Measurements from ENCODE around the gene CCDC27.

Gene CCDC27

DNA sequence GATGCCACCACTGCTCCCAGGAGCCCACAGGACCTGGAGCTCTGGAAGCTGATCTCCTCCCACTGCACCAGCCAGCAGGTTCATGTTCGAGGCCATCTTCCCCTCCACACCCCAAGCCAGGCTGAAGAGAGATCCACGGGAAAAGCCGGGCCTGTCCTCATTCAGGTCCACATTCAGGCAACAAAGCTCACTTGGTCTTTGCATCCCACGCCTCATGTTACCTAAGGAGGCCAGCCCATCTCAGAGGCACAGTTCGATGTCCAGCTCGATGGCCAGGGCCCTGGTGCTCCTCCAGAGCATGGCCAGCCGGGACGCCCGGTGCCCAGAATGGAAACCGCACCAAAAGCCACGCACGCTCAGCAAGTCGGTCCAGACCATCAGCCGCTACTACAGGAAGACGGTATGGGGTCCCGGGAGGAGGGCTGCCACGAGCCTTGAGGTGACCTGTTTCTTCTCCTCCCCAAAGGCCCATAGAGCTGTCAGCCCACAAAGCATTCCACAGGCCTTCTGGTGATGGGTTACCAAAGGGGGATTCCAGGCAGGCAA, at the start of gene CCDC27:
Gene CCDC27, plus strand, starts transcription at position 51 of the 546 bp plus-strand sequence. Its CDS starts 32 bp downstream, at position 83.
- H3K27ac ChIP-seq (ENCODE audit: low read length) = no peak within 1 kb of the TSS
- no peak within 1 kb of the TSS for H3K9ac ChIP-seq (ENCODE audit: low read depth, low read length)
- no peaks in the 10 kb centered on the region for H3K36me3 ChIP-seq (ENCODE audit: insufficient read depth, low read depth, low read length)
- H3K9me3 ChIP-seq (ENCODE audit: insufficient read depth, low read depth, low read length) = no peaks in the 10 kb centered on the region
- no peak within 1 kb of the TSS for H3K4me3 ChIP-seq (ENCODE audit: low read length)
- H3K27me3 ChIP-seq (ENCODE audit: insufficient read depth, low read length) = peaks cover 16% of the 10 kb centered on the region
- H3K4me1 ChIP-seq (ENCODE audit: insufficient read depth, low read length) = no peaks in the 10 kb centered on the region

- Histone ChIP-seq H3K9ac (ENCODE audit: low read depth, low read length) (no peak overlapping the region), H3K27me3 (ENCODE audit: insufficient read depth, low read length) (peaks cover 2% of the 10 kb centered on the region), H3K4me1 (ENCODE audit: insufficient read depth, low read length) (no peaks in the 10 kb centered on the region), H3K4me3 (ENCODE audit: low read length) (no peak overlapping the region), H3K9me3 (ENCODE audit: insufficient read depth, low read depth, low read length) (no peaks in the 10 kb centered on the region), H3K27ac (ENCODE audit: low read length) (no peak overlapping the region), H3K36me3 (ENCODE audit: insufficient read depth, low read depth, low read length) (no peaks in the 10 kb centered on the region)
Observed at GRCh38 chr1:3702528-3702927, 49.7 kb upstream of the CCDC27 start.

DNA sequence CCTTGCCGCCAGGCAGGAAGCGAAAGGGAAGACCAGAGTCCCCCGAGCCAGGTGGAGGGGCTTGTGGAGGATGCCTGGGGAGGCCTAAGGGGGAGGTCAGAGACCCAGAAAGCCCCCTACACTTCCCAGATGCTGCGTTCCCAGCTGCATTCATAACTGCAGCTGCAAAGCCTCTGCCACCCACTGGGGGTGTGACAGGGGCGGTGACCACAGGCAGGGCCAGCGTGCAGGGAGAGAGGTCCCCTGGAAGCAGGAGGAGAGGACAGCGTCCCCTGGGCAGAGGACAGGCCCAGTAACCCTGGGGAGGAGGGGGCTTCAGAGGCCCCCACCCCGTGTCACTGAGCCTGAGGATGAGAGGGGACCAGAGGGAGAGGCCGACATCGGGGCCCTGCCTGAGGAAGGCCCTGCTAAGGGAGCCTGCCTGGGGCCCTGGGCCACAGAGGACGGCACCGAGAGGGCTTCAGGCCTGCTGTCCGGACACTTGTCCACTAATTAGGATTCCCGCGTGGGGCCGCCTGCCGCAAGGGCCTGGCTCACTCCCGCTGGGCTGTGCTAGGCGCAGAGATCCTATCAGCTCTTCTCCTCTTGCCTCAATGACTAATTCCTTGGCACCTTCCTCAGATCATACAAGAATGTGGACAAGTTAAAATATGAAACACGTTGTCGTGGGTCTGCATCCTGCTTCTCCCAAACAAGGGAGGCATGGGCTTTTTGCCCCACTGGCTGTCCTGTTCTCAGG, 49.1 kb upstream of the CCDC27 start:
- H3K9ac ChIP-seq (ENCODE audit: low read depth, low read length) = no peak overlapping the region
- H3K9me3 ChIP-seq (ENCODE audit: insufficient read depth, low read depth, low read length) = no peaks in the 10 kb centered on the region
- H3K27ac ChIP-seq (ENCODE audit: low read length) = no peak overlapping the region
- no peak overlapping the region for H3K4me3 ChIP-seq (ENCODE audit: low read length)
- H3K36me3 ChIP-seq (ENCODE audit: insufficient read depth, low read depth, low read length) = no peaks in the 10 kb centered on the region
- peaks cover 8% of the 10 kb centered on the region for H3K27me3 ChIP-seq (ENCODE audit: insufficient read depth, low read length)
- peaks cover 4% of the 10 kb centered on the region; the same call in 1 of the 2 replicates for H3K4me1 ChIP-seq (ENCODE audit: insufficient read depth, low read length)

- H3K4me1 ChIP-seq (ENCODE audit: insufficient read depth, low read length) = peaks cover 7% of the 10 kb centered on the region; the same call in 1 of the 2 replicates
- H3K27ac ChIP-seq (ENCODE audit: low read length) = no peak overlapping the region
- no peaks in the 10 kb centered on the region for H3K36me3 ChIP-seq (ENCODE audit: insufficient read depth, low read depth, low read length)
- H3K27me3 ChIP-seq (ENCODE audit: insufficient read depth, low read length) = peaks cover 15% of the 10 kb centered on the region
- no peak overlapping the region for H3K4me3 ChIP-seq (ENCODE audit: low read length)
- no peak overlapping the region for H3K9ac ChIP-seq (ENCODE audit: low read depth, low read length)
- H3K9me3 ChIP-seq (ENCODE audit: insufficient read depth, low read depth, low read length) = no peaks in the 10 kb centered on the region
Observed at GRCh38 chr1:3703786-3704371, 48.4 kb upstream of the CCDC27 start.

- Histone ChIP-seq H3K36me3 (ENCODE audit: insufficient read depth, low read depth, low read length) (no peaks in the 10 kb centered on the region), H3K4me3 (ENCODE audit: low read length) (no peak overlapping the region), H3K27me3 (ENCODE audit: insufficient read depth, low read length) (peaks cover 24% of the 10 kb centered on the region), H3K9me3 (ENCODE audit: insufficient read depth, low read depth, low read length) (no peaks in the 10 kb centered on the region), H3K4me1 (ENCODE audit: insufficient read depth, low read length) (peaks cover 7% of the 10 kb centered on the region; the same call in 1 of the 2 replicates), H3K9ac (ENCODE audit: low read depth, low read length) (no peak overlapping the region), H3K27ac (ENCODE audit: low read length) (no peak overlapping the region)
Observed at GRCh38 chr1:3705341-3705950, 46.8 kb upstream of the CCDC27 start.

DNA sequence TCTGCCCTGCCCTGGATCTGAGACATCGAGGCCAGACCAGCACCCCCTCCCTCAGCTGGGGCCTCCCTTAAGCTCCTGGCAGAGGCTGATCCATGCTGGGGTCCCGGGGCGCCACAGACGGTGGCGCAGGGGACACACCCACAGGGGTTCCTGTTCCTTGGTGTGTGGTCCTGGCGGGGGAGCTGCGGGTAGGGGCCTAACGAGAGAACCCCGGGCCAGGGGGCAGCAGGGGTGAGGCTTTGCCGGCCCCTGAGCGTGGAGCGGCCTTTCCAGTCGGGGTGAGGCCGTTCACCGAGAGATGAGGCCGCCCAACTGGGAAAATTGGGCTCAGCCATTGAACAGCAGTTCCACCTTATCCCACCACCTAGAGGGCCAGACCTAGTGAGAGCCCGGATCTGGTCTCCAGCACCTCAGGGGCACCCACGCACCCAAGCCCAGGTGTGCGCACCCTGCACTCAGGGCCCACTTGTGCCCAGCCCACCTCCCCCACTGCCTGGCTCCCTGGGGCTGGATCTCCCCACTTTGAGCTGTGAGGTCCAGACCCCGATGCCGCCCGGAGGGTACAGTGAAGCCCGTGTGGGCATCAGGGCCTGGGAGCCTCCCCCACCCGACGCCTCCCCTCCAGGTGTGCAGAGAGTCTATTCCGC, 45.5 kb upstream of the CCDC27 start:
- no peaks in the 10 kb centered on the region for H3K36me3 ChIP-seq (ENCODE audit: insufficient read depth, low read depth, low read length)
- H3K9me3 ChIP-seq (ENCODE audit: insufficient read depth, low read depth, low read length) = no peaks in the 10 kb centered on the region
- no peak overlapping the region for H3K4me3 ChIP-seq (ENCODE audit: low read length)
- no peak overlapping the region for H3K9ac ChIP-seq (ENCODE audit: low read depth, low read length)
- no peak overlapping the region for H3K27ac ChIP-seq (ENCODE audit: low read length)
- peaks cover 27% of the 10 kb centered on the region for H3K27me3 ChIP-seq (ENCODE audit: insufficient read depth, low read length)
- peaks cover 7% of the 10 kb centered on the region; the same call in 1 of the 2 replicates for H3K4me1 ChIP-seq (ENCODE audit: insufficient read depth, low read length)

- no peak overlapping the region for H3K27ac ChIP-seq (ENCODE audit: low read length)
- H3K4me3 ChIP-seq (ENCODE audit: low read length) = peak overlapping the region; percentile 56; the same call in 1 of the 2 replicates
- peaks cover 30% of the 10 kb centered on the region for H3K27me3 ChIP-seq (ENCODE audit: insufficient read depth, low read length)
- H3K4me1 ChIP-seq (ENCODE audit: insufficient read depth, low read length) = peaks cover 7% of the 10 kb centered on the region; the same call in 1 of the 2 replicates
- no peaks in the 10 kb centered on the region for H3K36me3 ChIP-seq (ENCODE audit: insufficient read depth, low read depth, low read length)
- H3K9me3 ChIP-seq (ENCODE audit: insufficient read depth, low read depth, low read length) = no peaks in the 10 kb centered on the region
- H3K9ac ChIP-seq (ENCODE audit: low read depth, low read length) = no peak overlapping the region
Observed at GRCh38 chr1:3707298-3707938, 44.8 kb upstream of the CCDC27 start.

- no peak overlapping the region for H3K9ac ChIP-seq (ENCODE audit: low read depth, low read length)
- H3K27me3 ChIP-seq (ENCODE audit: insufficient read depth, low read length) = peaks cover 30% of the 10 kb centered on the region
- peaks cover 7% of the 10 kb centered on the region; the same call in 1 of the 2 replicates for H3K4me1 ChIP-seq (ENCODE audit: insufficient read depth, low read length)
- no peaks in the 10 kb centered on the region for H3K36me3 ChIP-seq (ENCODE audit: insufficient read depth, low read depth, low read length)
- no peaks in the 10 kb centered on the region for H3K9me3 ChIP-seq (ENCODE audit: insufficient read depth, low read depth, low read length)
- peak overlapping the region; percentile 56; the same call in 1 of the 2 replicates for H3K4me3 ChIP-seq (ENCODE audit: low read length)
- H3K27ac ChIP-seq (ENCODE audit: low read length) = no peak overlapping the region
Observed at GRCh38 chr1:3707939-3708328, 44.3 kb upstream of the CCDC27 start.

GRCh38 chr1:3708791-3709190, 43.5 kb upstream of the CCDC27 start:
- peaks cover 30% of the 10 kb centered on the region for H3K27me3 ChIP-seq (ENCODE audit: insufficient read depth, low read length)
- peak overlapping the region; percentile 18; the same call in 1 of the 2 replicates for H3K4me3 ChIP-seq (ENCODE audit: low read length)
- no peaks in the 10 kb centered on the region for H3K9me3 ChIP-seq (ENCODE audit: insufficient read depth, low read depth, low read length)
- no peak overlapping the region for H3K9ac ChIP-seq (ENCODE audit: low read depth, low read length)
- no peaks in the 10 kb centered on the region for H3K36me3 ChIP-seq (ENCODE audit: insufficient read depth, low read depth, low read length)
- no peak overlapping the region for H3K27ac ChIP-seq (ENCODE audit: low read length)
- H3K4me1 ChIP-seq (ENCODE audit: insufficient read depth, low read length) = peaks cover 7% of the 10 kb centered on the region; the same call in 1 of the 2 replicates

DNA sequence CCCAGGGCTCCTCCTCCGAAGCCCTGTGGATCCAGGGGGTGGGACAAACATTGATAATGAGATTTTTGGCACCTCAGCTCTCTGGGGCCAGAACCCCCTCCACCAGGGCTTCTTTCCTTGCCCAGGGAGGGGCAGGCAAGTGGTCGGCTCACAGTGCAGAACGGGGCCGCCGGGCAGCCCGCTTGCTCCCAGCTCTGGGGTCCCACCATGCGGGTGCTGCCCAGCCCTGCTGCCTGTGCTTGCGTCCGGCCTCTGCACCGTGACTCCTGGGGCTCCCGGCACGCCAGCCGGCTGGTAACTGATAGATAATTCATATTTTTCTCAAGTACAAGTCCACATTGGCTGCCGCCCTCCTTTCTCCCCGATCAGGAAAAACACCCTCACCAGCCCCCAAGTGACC, 42.0 kb upstream of the CCDC27 start:
- Histone ChIP-seq H3K4me1 (ENCODE audit: insufficient read depth, low read length) (peaks cover 7% of the 10 kb centered on the region; the same call in 1 of the 2 replicates), H3K4me3 (ENCODE audit: low read length) (no peak overlapping the region), H3K27me3 (ENCODE audit: insufficient read depth, low read length) (peaks cover 30% of the 10 kb centered on the region), H3K9ac (ENCODE audit: low read depth, low read length) (no peak overlapping the region), H3K27ac (ENCODE audit: low read length) (no peak overlapping the region), H3K9me3 (ENCODE audit: insufficient read depth, low read depth, low read length) (no peaks in the 10 kb centered on the region), H3K36me3 (ENCODE audit: insufficient read depth, low read depth, low read length) (no peaks in the 10 kb centered on the region)

- Histone ChIP-seq H3K9me3 (ENCODE audit: insufficient read depth, low read depth, low read length) (no peaks in the 10 kb centered on the region), H3K4me3 (ENCODE audit: low read length) (no peak overlapping the region), H3K27me3 (ENCODE audit: insufficient read depth, low read length) (peaks cover 30% of the 10 kb centered on the region), H3K4me1 (ENCODE audit: insufficient read depth, low read length) (peaks cover 7% of the 10 kb centered on the region; the same call in 1 of the 2 replicates), H3K9ac (ENCODE audit: low read depth, low read length) (no peak overlapping the region), H3K36me3 (ENCODE audit: insufficient read depth, low read depth, low read length) (no peaks in the 10 kb centered on the region), H3K27ac (ENCODE audit: low read length) (no peak overlapping the region)
Observed at GRCh38 chr1:3711381-3711779, 40.9 kb upstream of the CCDC27 start.
